ENCODE measurements around the gene INKA2. TPM values are rescaled to one million over a fixed set of nuclear protein-coding genes. Genes with fewer than 3 reads are reported as not detected.

The INKA2 gene
- total and polyA plus RNA-seq, 12 donors = 6.8 to 34.6 (median 12.5) TPM

- Histone ChIP-seq H3K9me3 (no peaks in the 10 kb centered on the region), H3K4me1 (peaks cover 0 to 7% (median 0%) of the 10 kb centered on the region in 9 donors), H3K36me3 (peaks cover 0 to 62% (median 17%) of the 10 kb centered on the region in 9 donors), H3K4me3 (no peak overlapping the region), H3K27me3 (no peaks in the 10 kb centered on the region), H3K27ac (no peak overlapping the region)
- WGBS, 2 donors = 40 to 47% methylated on average over 6 of the region's 6 CpGs
- DNase-seq (peak in 1 of 2 donors; percentile 24), ATAC-seq (peak in 4 of 8 donors; percentile 41 to 71 (median 48))
- intact Hi-C loops (cut with DNase I) = loop anchor here in 6 of 10 donors (1.0 to 10.0 kb wide), 6 partner anchors 54 to 547 kb away; partner anchors contain the start of gene CHI3L2 (in 2 of the 6)
- TF ChIP-seq CTCF (IDR thresholded peaks at IDR 0.05) = peak; percentile 67 to 88 (median 81)
Observed at GRCh38 chr1:111769517-111770146, 30.4 kb upstream of the INKA2 start.

GRCh38 chr1:111768625-111769024, 29.4 kb upstream of the INKA2 start:
- Histone ChIP-seq H3K9me3 (no peaks in the 10 kb centered on the region), H3K36me3 (peaks cover 0 to 72% (median 23%) of the 10 kb centered on the region in 9 donors), H3K4me3 (no peak overlapping the region), H3K27ac (no peak overlapping the region), H3K4me1 (peaks cover 0 to 7% (median 0%) of the 10 kb centered on the region in 9 donors), H3K27me3 (no peaks in the 10 kb centered on the region)
- no peak for DNase-seq
- intact Hi-C loops (cut with DNase I) = loop anchor here in 6 of 10 donors (1.0 to 10.0 kb wide), 5 partner anchors 53 to 544 kb away; partner anchors contain the start of gene CHI3L2 (in 2 of the 6)
- ATAC-seq = no peak
- no peak for TF ChIP-seq CTCF (IDR thresholded peaks at IDR 0.05)

GRCh38 chr1:111768023-111768422, 28.8 kb upstream of the INKA2 start:
- ATAC-seq (no peak), DNase-seq (no peak)
- intact Hi-C loops (cut with DNase I) = loop anchor here in 5 of 10 donors (5.0 to 10.0 kb wide), 3 partner anchors 283 to 543 kb away; partner anchors contain the start of gene CHI3L2 (in 2 of the 5)
- Histone ChIP-seq H3K27me3 (no peaks in the 10 kb centered on the region), H3K27ac (no peak overlapping the region), H3K9me3 (no peaks in the 10 kb centered on the region), H3K4me3 (no peak overlapping the region), H3K4me1 (peaks cover 0 to 7% (median 0%) of the 10 kb centered on the region in 9 donors), H3K36me3 (peaks cover 0 to 77% (median 26%) of the 10 kb centered on the region in 9 donors)
- TF ChIP-seq CTCF (IDR thresholded peaks at IDR 0.05) = no peak

- DNase-seq = no peak
- Histone ChIP-seq H3K4me3 (no peak overlapping the region), H3K27me3 (no peaks in the 10 kb centered on the region), H3K4me1 (peaks cover 0 to 12% (median 2%) of the 10 kb centered on the region in 9 donors), H3K27ac (no peak overlapping the region), H3K36me3 (peaks cover 0 to 100% (median 50%) of the 10 kb centered on the region in 9 donors), H3K9me3 (no peaks in the 10 kb centered on the region)
- intact Hi-C loops (cut with DNase I) = loop anchor here in 3 of 10 donors (5.0 to 10.0 kb wide), 3 partner anchors 278 to 538 kb away; partner anchors contain the start of gene CHI3L2 (in 2 of the 3)
- 94% methylated on average over 2 of the region's 2 CpGs for WGBS, 2 donors
- TF ChIP-seq CTCF (IDR thresholded peaks at IDR 0.05) = no peak
- no peak for ATAC-seq
Observed at GRCh38 chr1:111762332-111762731, 23.1 kb upstream of the INKA2 start.
